Activated gamma-delta T cell treated with anti-CD3 and anti-CD28 coated beads, Interleukin-2, amount 50 U/mL, for 16 hours (primary cell): ENCODE results near the gene ATF3.

Experiments used
- DNase-seq: peaks from one replicate; pipeline ENCODE4 v3.0.0-alpha.2; 2020; ENCODE audit warnings: low read depth

ATF3 gene

GRCh38 chr1:212586206-212587015 lies 22.1 kb upstream of the ATF3 start:
- no peak for DNase-seq

GRCh38 chr1:212587016-212587887 lies 21.3 kb upstream of the ATF3 start:
- no peak for DNase-seq

DNA sequence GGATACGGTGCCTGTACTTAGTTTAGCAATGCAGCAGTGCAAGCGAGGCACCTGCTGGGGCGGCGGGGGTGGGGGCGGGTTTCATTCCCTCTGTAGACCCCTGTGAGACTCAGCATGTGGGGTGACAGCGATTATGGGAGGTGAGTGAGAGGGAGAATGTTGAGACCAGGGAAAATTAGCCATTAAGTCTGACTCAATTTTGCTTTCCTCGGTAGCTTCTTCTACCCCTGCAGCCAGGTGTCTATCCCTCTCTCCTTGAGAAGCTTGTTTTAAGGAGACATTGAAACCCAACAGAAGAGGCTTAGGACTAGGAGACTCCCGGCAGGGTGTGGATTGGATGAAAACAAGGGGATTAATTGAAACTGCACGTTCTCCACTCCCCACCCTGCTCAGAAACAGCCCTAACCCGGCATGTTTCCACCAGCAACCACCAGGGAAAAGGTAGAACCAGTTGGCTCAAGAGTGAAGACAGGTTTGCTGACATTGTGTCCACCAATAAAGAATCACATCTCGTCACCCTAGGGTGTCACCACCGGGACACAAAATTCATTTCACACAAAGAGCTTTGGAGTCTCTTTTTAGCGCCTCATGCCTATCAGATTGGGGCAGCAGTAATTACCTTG lies 20.6 kb upstream of the ATF3 start:
- DNase-seq, result no peak

GRCh38 chr1:212589446-212589845 lies 19.1 kb upstream of the ATF3 start:
- DNase-seq, result no peak

GRCh38 chr1:212591922-212592321 lies 16.6 kb upstream of the ATF3 start:
- no peak for DNase-seq

- no peak for DNase-seq
These were observed 14.7 kb upstream of the ATF3 start for GRCh38 chr1:212593821-212594251.

GRCh38 chr1:212594640-212595039 lies 13.9 kb upstream of the ATF3 start:
- DNase-seq, result no peak

GRCh38 chr1:212595229-212595628 lies 13.3 kb upstream of the ATF3 start:
- no peak for DNase-seq

- peak; percentile 23 for DNase-seq
These were observed 12.5 kb upstream of the ATF3 start for GRCh38 chr1:212595787-212596714.

DNA sequence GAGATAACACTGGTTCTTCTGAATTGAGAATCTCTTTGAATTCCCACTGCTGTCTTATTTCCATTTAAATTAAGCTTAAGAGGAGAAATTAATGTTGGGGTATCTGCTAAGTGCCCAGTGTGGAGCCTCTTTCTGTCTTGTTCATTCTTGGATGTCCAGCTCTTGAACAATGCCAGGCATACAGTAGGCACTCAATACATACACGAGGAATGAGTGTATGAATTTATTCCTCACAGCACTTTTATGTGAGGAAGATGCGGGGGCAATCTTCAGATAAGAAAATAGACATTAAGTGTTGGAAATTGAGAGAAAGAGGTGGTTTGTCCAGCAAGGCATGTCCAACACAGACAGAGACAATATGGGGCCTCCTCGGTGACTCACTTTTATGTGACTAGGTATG lies 11.8 kb upstream of the ATF3 start:
- DNase-seq, result no peak

DNA sequence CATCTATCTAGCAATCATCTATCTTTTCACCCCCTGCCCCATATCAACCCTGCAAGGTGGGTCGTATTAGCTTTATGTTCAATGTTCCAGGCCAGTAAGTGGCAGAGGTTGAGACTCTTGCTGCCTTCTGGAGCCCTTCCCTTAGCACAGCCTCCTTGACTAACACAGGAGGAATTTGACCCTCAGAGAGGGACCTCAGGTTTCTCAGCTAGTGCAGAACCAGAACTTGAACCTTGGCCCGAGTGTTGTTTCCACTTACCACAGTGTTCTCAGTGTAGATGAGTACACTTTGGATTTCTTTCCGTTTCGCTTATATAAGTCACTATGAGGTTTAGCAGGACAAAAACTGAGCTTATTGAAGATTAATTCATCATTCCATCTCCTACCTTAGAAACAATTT lies 11.1 kb upstream of the ATF3 start:
- DNase-seq, result no peak

DNA sequence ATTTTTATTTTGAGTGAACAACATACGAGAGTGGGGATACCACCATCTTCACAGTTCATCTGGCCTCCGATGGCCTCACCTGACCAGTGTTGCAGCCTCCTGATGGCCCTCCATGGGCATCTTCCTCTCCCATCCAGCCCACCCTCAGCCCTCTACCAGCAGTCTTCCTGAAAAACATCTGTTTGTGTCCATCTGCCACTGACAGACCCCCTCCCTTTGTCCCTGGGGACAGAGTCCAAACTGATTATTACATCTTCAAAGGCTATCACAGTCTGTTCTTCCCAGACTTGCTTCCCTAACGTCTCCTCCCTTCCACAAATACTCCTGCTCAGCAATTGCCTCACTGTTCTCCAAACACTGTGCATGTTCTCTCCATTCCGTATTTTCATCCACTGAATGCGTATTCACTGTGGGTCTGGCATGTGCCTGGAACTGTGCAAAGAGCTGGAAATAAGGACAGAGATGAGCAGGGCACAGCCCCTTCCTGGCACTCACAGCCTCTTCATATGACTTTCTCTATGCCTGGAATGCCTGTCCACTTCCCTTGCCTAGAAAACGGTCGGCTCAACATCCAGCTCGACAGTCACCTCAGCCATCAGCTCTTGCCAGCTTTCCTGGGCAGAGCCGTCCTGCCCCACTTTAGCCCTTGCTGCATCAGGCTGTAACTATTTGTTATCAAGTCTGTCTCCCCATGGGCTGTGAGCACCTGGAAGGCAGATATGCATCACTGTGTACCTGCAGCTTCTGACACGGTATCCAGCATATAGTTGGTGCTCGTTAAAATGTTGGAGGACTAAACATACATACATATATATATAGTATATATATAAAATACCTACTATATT lies 8.3 kb upstream of the ATF3 start:
- DNase-seq, result no peak

GRCh38 chr1:212600980-212601379 lies 7.6 kb upstream of the ATF3 start:
- DNase-seq, result no peak

- DNase-seq, result no peak
These were observed 7.0 kb upstream of the ATF3 start for GRCh38 chr1:212601524-212601923.

GRCh38 chr1:212605441-212606394 lies 2.8 kb upstream of the ATF3 start:
- DNase-seq, result no peak

DNA sequence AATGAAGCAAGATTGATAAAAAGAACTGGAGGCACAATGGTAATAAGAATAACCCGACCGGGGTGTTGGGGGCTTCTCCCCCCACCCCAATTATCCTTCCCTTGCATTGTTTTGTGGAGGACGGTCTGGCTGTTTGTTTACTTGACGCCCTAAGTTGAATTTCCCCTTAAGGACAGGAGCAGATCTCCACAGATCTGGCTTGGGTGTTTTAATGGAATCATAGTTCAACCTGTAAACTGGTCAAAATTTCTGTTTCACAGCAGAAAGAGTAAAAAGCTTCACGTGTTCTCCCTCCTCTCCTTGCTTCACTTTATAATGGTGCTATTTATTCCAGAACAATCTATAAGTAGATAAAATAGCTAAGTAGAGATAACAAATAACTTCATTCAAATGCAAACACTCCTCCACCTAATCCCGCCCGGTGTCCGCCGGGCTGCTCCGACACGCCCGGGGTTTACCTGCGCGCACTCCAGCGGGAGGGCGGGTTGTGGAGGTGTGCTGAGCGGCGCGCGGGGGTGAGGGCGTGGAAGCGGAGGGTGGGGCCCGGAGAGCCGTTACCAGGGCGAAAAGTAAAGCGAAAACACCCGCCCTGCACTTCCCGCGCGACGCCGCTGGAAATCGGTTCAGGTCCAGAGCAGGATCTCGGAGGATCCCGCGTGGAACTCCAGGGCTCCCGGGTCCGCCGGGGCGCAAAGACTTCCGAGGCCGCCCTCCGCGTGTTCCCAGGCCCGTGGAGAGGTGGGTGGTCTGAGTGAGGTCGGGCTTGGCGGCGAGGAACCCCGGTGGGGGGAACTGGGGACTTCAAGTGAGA lies 2.0 kb upstream of the ATF3 start:
- peak; percentile 12 for DNase-seq

- DNase-seq, result no peak
These were observed 1.2 kb upstream of the ATF3 start for GRCh38 chr1:212607206-212607912.

GRCh38 chr1:212607913-212608391 lies 609 bp upstream of the ATF3 start:
- DNase-seq, result no peak
